H9 (cell line): Measurements from ENCODE around the gene TDP1. TPM values are rescaled to one million over a fixed set of nuclear protein-coding genes. Genes with fewer than 3 reads are reported as not detected.
"Not testable (repeated sequence)": the region's sequence is repeated elsewhere in the genome, so short reads cannot be mapped to it uniquely, and the experiment has no call there.

Experiments used
- DNase-seq: peaks from one replicate; pipeline ENCODE4 v3.0.0-alpha.2; 2017
- H2AFZ ChIP-seq: one replicate; pipeline ENCODE4 v1.6.1; 2013; ENCODE audit warnings: mild to moderate bottlenecking, low read length, control low read depth, moderate library complexity
- H2AK5ac ChIP-seq: 2 replicates; pipeline ENCODE4 v1.6.1; 2013; ENCODE audit warnings: low read length, control low read depth, mixed read lengths; ENCODE audit not compliant: insufficient read length
- H2BK120ac ChIP-seq: one replicate; pipeline ENCODE4 v1.6.1; 2013; ENCODE audit warnings: low read depth, mild to moderate bottlenecking, low read length, control low read depth, inconsistent platforms; ENCODE audit not compliant: poor library complexity, severe bottlenecking
- H2BK12ac ChIP-seq: 2 replicates; pipeline ENCODE4 v1.6.1; 2013; ENCODE audit warnings: low read length, control low read depth, mixed read lengths, low read depth; ENCODE audit not compliant: insufficient read length
- H2BK15ac ChIP-seq: 2 replicates; pipeline ENCODE4 v1.6.1; 2013; ENCODE audit warnings: low read depth, low read length, control low read depth
- H2BK20ac ChIP-seq: one replicate; pipeline ENCODE4 v1.6.1; 2013; ENCODE audit warnings: low read depth, mild to moderate bottlenecking, low read length, control low read depth, inconsistent platforms; ENCODE audit not compliant: poor library complexity, severe bottlenecking
- H2BK5ac ChIP-seq: 2 replicates; pipeline ENCODE4 v1.6.1; 2013; ENCODE audit warnings: low read length, control low read depth, mixed read lengths; ENCODE audit not compliant: insufficient read length
- H3K14ac ChIP-seq: 2 replicates; pipeline ENCODE4 v1.6.1; 2013; ENCODE audit warnings: low read length, control low read depth; ENCODE audit not compliant: insufficient read depth
- H3K18ac ChIP-seq: 2 replicates; pipeline ENCODE4 v1.6.1; 2013; ENCODE audit warnings: low read depth, mild to moderate bottlenecking, mixed read lengths, low read length, control low read depth; ENCODE audit not compliant: insufficient read length
- H3K23ac ChIP-seq: 2 replicates; pipeline ENCODE4 v1.6.1; 2013; ENCODE audit warnings: low read length, control low read depth, mixed read lengths, low read depth; ENCODE audit not compliant: insufficient read length
- H3K23me2 ChIP-seq: 2 replicates; pipeline ENCODE4 v1.6.1; 2013; ENCODE audit warnings: low read depth, mild to moderate bottlenecking, mixed read lengths, low read length, control low read depth; ENCODE audit not compliant: insufficient read length, poor library complexity, severe bottlenecking
- H3K27ac ChIP-seq: 2 replicates; pipeline ENCODE4 v1.5.1; 2013; ENCODE audit warnings: low read length, control low read depth, mixed read lengths, low read depth; ENCODE audit not compliant: insufficient read length
- H3K27me3 ChIP-seq: 2 replicates; pipeline ENCODE4 v1.6.1; 2013; ENCODE audit warnings: low read length, control low read depth, inconsistent platforms; ENCODE audit not compliant: insufficient read depth
- H3K4ac ChIP-seq: 2 replicates; pipeline ENCODE4 v1.6.1; 2013; ENCODE audit warnings: low read depth, mild to moderate bottlenecking, control low read depth, inconsistent platforms, low read length, moderate library complexity
- H3K4me1 ChIP-seq: 2 replicates; pipeline ENCODE4 v1.6.1; 2013; ENCODE audit warnings: low read length, control low read depth, inconsistent platforms; ENCODE audit not compliant: insufficient read depth
- H3K4me2 ChIP-seq: 2 replicates; pipeline ENCODE4 v1.6.1; 2013; ENCODE audit warnings: low read length, control low read depth, mixed read lengths; ENCODE audit not compliant: insufficient read length, insufficient read depth
- H3K56ac ChIP-seq: 2 replicates; pipeline ENCODE4 v1.6.1; 2013; ENCODE audit warnings: low read depth, mild to moderate bottlenecking, mixed read lengths, low read length, control low read depth; ENCODE audit not compliant: insufficient read length
- H3K79me1 ChIP-seq: 2 replicates; pipeline ENCODE4 v1.6.1; 2013; ENCODE audit warnings: low read depth, mild to moderate bottlenecking, moderate library complexity, low read length, control low read depth, inconsistent platforms; ENCODE audit not compliant: insufficient read depth, poor library complexity, severe bottlenecking
- H3K79me2 ChIP-seq: 2 replicates; pipeline ENCODE4 v1.6.1; 2013; ENCODE audit warnings: low read length, control low read depth, inconsistent platforms; ENCODE audit not compliant: insufficient read depth
- H3K9ac ChIP-seq: 2 replicates; pipeline ENCODE4 v1.6.1; 2013; ENCODE audit warnings: low read length, control low read depth, mixed read lengths; ENCODE audit not compliant: insufficient read length; ENCODE audit errors: extremely low read depth
- H3K9me3 ChIP-seq: one replicate; pipeline ENCODE4 v1.6.1; 2013; ENCODE audit warnings: low read depth, low read length, inconsistent platforms; ENCODE audit not compliant: control insufficient read depth
- H3T11ph ChIP-seq: one replicate; pipeline ENCODE4 v1.6.1; 2013; ENCODE audit warnings: mild to moderate bottlenecking, low read length, control low read depth, inconsistent platforms
- H4K20me1 ChIP-seq: one replicate; pipeline ENCODE4 v1.6.1; 2013; ENCODE audit not compliant: control insufficient read depth, insufficient read length, insufficient read depth
- H4K5ac ChIP-seq: 2 replicates; pipeline ENCODE4 v1.6.1; 2013; ENCODE audit warnings: low read depth, mild to moderate bottlenecking, mixed read lengths, low read length, control low read depth; ENCODE audit not compliant: insufficient read length
- H4K8ac ChIP-seq: replicated peaks from 2 replicates; pipeline ENCODE4 v1.6.1; 2013; ENCODE audit warnings: low read length, control low read depth, mixed read lengths, low read depth; ENCODE audit not compliant: insufficient read length
- H4K91ac ChIP-seq: 2 replicates; pipeline ENCODE4 v1.6.1; 2013; ENCODE audit warnings: low read depth, mild to moderate bottlenecking, moderate library complexity, mixed read lengths, low read length, control low read depth; ENCODE audit not compliant: insufficient read length
- H3K27ac Mint-ChIP-seq, 3 experiments: 2 replicates in 2 of 3; 3 replicates in 1 of 3; pipeline ENCODE4 v1.8.0; 2020 to 2021; ENCODE audit warnings: mixed read lengths in 3 of 3, mild to moderate bottlenecking in 1 of 3, moderate library complexity in 1 of 3
- H3K27me3 Mint-ChIP-seq: 2 replicates; pipeline ENCODE4 v1.8.0; 2021; ENCODE audit warnings: low read depth, mild to moderate bottlenecking, moderate library complexity, mixed read lengths
- H3K36me3 Mint-ChIP-seq, 3 experiments: 2 replicates in 2 of 3; 3 replicates in 1 of 3; pipeline ENCODE4 v1.8.0; 2020 to 2021; ENCODE audit warnings: low read depth in 3 of 3, mixed read lengths in 3 of 3; ENCODE audit not compliant: insufficient read depth in 1 of 3
- H3K4me1 Mint-ChIP-seq, 2 experiments: 2 replicates each; pipeline ENCODE4 v1.8.0; 2020; ENCODE audit warnings: mixed read lengths in 2 of 2
- H3K4me3 Mint-ChIP-seq, 2 experiments: 2 replicates in 1 of 2; 3 replicates in 1 of 2; pipeline ENCODE4 v1.8.0; 2020 to 2021; ENCODE audit warnings: mild to moderate bottlenecking in 2 of 2, mixed read lengths in 2 of 2, moderate library complexity in 1 of 2
- H3K9me3 Mint-ChIP-seq, 2 experiments: 2 replicates in 1 of 2; 3 replicates in 1 of 2; pipeline ENCODE4 v1.8.0; 2020; ENCODE audit warnings: mild to moderate bottlenecking in 2 of 2, mixed read lengths in 2 of 2, moderate library complexity in 1 of 2
- CTCF ChIP-seq: fragments of 200-600 bp; sonication (generic); conservative IDR thresholded peaks from 3 replicates; pipeline ENCODE4 v1.8.0; 2021; ENCODE audit warnings: antibody characterized with exemption, mild to moderate bottlenecking
- WGBS: extraction: QIAGEN DNeasy Blood & Tissue Kit; methylation state at CpG from one replicate; pipeline ENCODE4 v1.1.7; 2013; ENCODE audit warnings: missing lambda C conversion rate, low lambda C conversion rate, mixed read lengths; ENCODE audit not compliant: insufficient read length; ENCODE audit errors: extremely low coverage; 5-methylcytosine and 5-hydroxymethylcytosine counted together
- total RNA-seq: library from RNA; stranded (reverse); gene quantifications from 2 replicates; pipeline ENCODE4 v1.2.1, GENCODE V29; 2021

The TDP1 gene
- total RNA-seq, 1 experiment from 2014 or later, result 53.4 TPM

GRCh38 chr14:90024910-90025309 is 69.2 kb downstream of the TDP1 start:
- Histone ChIP-seq H3K23ac (no peak overlapping the region), H3K9me3 (no peaks in the 10 kb centered on the region), H2BK120ac (no peak overlapping the region), H2AFZ (no peak overlapping the region), H2BK12ac (no peak overlapping the region), H2BK5ac (no peak overlapping the region), H3T11ph (no peak overlapping the region), H3K23me2 (no peaks in the 10 kb centered on the region), H2AK5ac (no peak overlapping the region), H4K91ac (no peak overlapping the region), H3K79me2 (no peaks in the 10 kb centered on the region), H3K4ac (no peak overlapping the region), H3K56ac (no peak overlapping the region), H3K4me1 (no peaks in the 10 kb centered on the region), H2BK15ac (no peak overlapping the region), H3K27ac (no peak overlapping the region), H3K4me2 (no peak overlapping the region), H3K18ac (no peak overlapping the region), H4K8ac (no peak overlapping the region), H2BK20ac (no peak overlapping the region), H3K14ac (no peak overlapping the region), H4K20me1 (no peaks in the 10 kb centered on the region), H4K5ac (no peak overlapping the region), H3K27me3 (no peaks in the 10 kb centered on the region), H3K79me1 (no peaks in the 10 kb centered on the region), H3K9ac (no peak overlapping the region)
- Mint-ChIP-seq H3K4me3 (no peak overlapping the region), H3K36me3 (peaks cover 13 to 50% (median 46%) of the 10 kb centered on the region in 3 experiments; a peak in 6 of 7 replicates), H3K27ac (no peak overlapping the region; a peak in 1 of 7 replicates), H3K4me1 (peaks cover 4 to 5% of the 10 kb centered on the region in 2 experiments; a peak in 3 of 4 replicates), H3K9me3 (no peaks in the 10 kb centered on the region), H3K27me3 (no peaks in the 10 kb centered on the region; the same call in 1 of the 2 replicates)
- DNase-seq, result no peak
- no CpG with 5 or more reads among the region's 3 CpGs for WGBS
- no peak for TF ChIP-seq CTCF

GRCh38 chr14:90026608-90027007 is 70.9 kb downstream of the TDP1 start:
- not testable (repeated sequence) for H3K18ac ChIP-seq, H2AFZ ChIP-seq, H3K14ac ChIP-seq, DNase-seq, H4K20me1 ChIP-seq, H3K27me3 ChIP-seq, H3T11ph ChIP-seq, H3K79me2 ChIP-seq, H2AK5ac ChIP-seq, H3K27ac ChIP-seq, H3K9ac ChIP-seq, H3K23ac ChIP-seq, H2BK20ac ChIP-seq, H3K4me1 ChIP-seq, H3K9me3 ChIP-seq, H3K9me3 Mint-ChIP-seq, H3K4me2 ChIP-seq, H4K5ac ChIP-seq, H2BK12ac ChIP-seq, H3K4ac ChIP-seq, H3K27ac Mint-ChIP-seq, H2BK120ac ChIP-seq, H3K27me3 Mint-ChIP-seq, H3K4me3 Mint-ChIP-seq, H2BK5ac ChIP-seq, H4K8ac ChIP-seq, H3K79me1 ChIP-seq, H3K23me2 ChIP-seq, H4K91ac ChIP-seq, H2BK15ac ChIP-seq, H3K4me1 Mint-ChIP-seq, H3K56ac ChIP-seq
- WGBS, result no CpG with 5 or more reads among the region's 4 CpGs
- H3K36me3 Mint-ChIP-seq, result peaks cover 9 to 47% (median 44%) of the 10 kb centered on the region in 3 experiments; a peak in 6 of 7 replicates
